H1 (cell line): ENCODE results near the gene CDC42EP3. TPM values are rescaled to one million over a fixed set of nuclear protein-coding genes. Genes with fewer than 3 reads are reported as not detected.

Experiments
- CTCF ChIA-PET: fragments of 300-600 bp; sonication (Branson Sonifier 250); formaldehyde crosslinking; loops from one replicate; lab custom pipeline; 2021; ENCODE audit not compliant: partially characterized antibody; lab: Charles Lee
- POLR2A ChIA-PET: fragments of 300-600 bp; sonication (Branson Sonifier 250); formaldehyde crosslinking; loops from one replicate; lab custom pipeline; 2021; ENCODE audit warnings: inconsistent platforms; ENCODE audit not compliant: partially characterized antibody; lab: Charles Lee
- DNase-seq, 2 experiments: peaks; one replicate each; pipeline versions ENCODE4 v3.0.0 to v3.0.0-alpha.2; 2010 to 2022; ENCODE audit warnings: low spot score in 2 of 2, low read depth in 1 of 2, mixed read lengths in 1 of 2
- FAIRE-seq: peaks from 2 replicates; lab custom pipeline; 2011; peaks lifted over from hg19 to GRCh38; lab: Jason Lieb, UNC
- H2AFZ ChIP-seq: 2 replicates; pipeline ENCODE4 v1.8.1; 2012; ENCODE audit warnings: low read length, inconsistent platforms
- H2AK5ac ChIP-seq: 2 replicates; pipeline ENCODE4 v1.6.1; 2013; ENCODE audit warnings: low read depth, low read length
- H2BK120ac ChIP-seq: replicated peaks from 2 replicates; pipeline ENCODE3; 2013; ENCODE audit warnings: low read depth, low read length, inconsistent platforms
- H2BK12ac ChIP-seq: 2 replicates; pipeline ENCODE4 v1.6.1; 2013; ENCODE audit warnings: low read depth, low read length
- H2BK15ac ChIP-seq: 2 replicates; pipeline ENCODE4 v1.6.1; 2013; ENCODE audit warnings: low read length
- H2BK20ac ChIP-seq: 2 replicates; pipeline ENCODE4 v1.6.1; 2013; ENCODE audit warnings: low read length
- H2BK5ac ChIP-seq: 2 replicates; pipeline ENCODE4 v1.6.1; 2013; ENCODE audit warnings: low read depth, low read length
- H3K14ac ChIP-seq: 2 replicates; pipeline ENCODE4 v1.6.1; 2013; ENCODE audit warnings: inconsistent platforms; ENCODE audit not compliant: insufficient read length
- H3K18ac ChIP-seq: 2 replicates; pipeline ENCODE4 v1.6.1; 2013; ENCODE audit warnings: low read length; ENCODE audit errors: extremely low read depth
- H3K23ac ChIP-seq: 2 replicates; pipeline ENCODE4 v1.6.1; 2013; ENCODE audit warnings: inconsistent platforms; ENCODE audit not compliant: insufficient read length
- H3K23me2 ChIP-seq: 2 replicates; pipeline ENCODE4 v1.6.1; 2013; ENCODE audit warnings: low read depth, low read length
- H3K27ac ChIP-seq: 2 replicates; pipeline ENCODE4 v1.6.1; 2011; ENCODE audit warnings: low read depth, low read length, inconsistent platforms
- H3K27me3 ChIP-seq, 4 experiments: replicated peaks in 1 of 4; 1 replicate in 1 of 4; 2 replicates in 3 of 4; pipeline versions ENCODE4 v1.6.1 to v1.8.1; 2011 to 2013; ENCODE audit warnings: low read length in 3 of 4, mild to moderate bottlenecking in 3 of 4, inconsistent platforms in 2 of 4, mixed read lengths in 2 of 4, moderate library complexity in 1 of 4; ENCODE audit not compliant: control insufficient read depth in 3 of 4, insufficient read depth in 3 of 4; ENCODE audit errors: extremely low read depth in 1 of 4
- H3K36me3 ChIP-seq, 4 experiments: 2 replicates each; pipeline versions ENCODE4 v1.6.1 to v1.8.1; 2011 to 2013; ENCODE audit warnings: mild to moderate bottlenecking in 4 of 4, low read length in 3 of 4, moderate library complexity in 2 of 4, control low read depth in 1 of 4, inconsistent platforms in 1 of 4; ENCODE audit not compliant: insufficient read depth in 4 of 4, control insufficient read depth in 2 of 4
- H3K4ac ChIP-seq: replicated peaks from 2 replicates; pipeline ENCODE3; 2013; ENCODE audit warnings: low read length, low read depth, mixed read lengths, inconsistent platforms; ENCODE audit not compliant: insufficient read length
- H3K4me1 ChIP-seq, 4 experiments: replicated peaks in 1 of 4; 1 replicate in 1 of 4; 2 replicates in 3 of 4; pipeline versions ENCODE4 v1.6.1 to v1.8.1; 2011 to 2013; ENCODE audit warnings: low read length in 3 of 4, inconsistent platforms in 2 of 4, mixed read lengths in 1 of 4; ENCODE audit not compliant: insufficient read depth in 4 of 4, control insufficient read depth in 3 of 4
- H3K4me2 ChIP-seq, 2 experiments: 2 replicates each; pipeline versions ENCODE4 v1.6.1 to v1.8.1; 2011 to 2013; ENCODE audit warnings: low read depth in 2 of 2, low read length in 2 of 2, control low read depth in 1 of 2, inconsistent platforms in 1 of 2, mild to moderate bottlenecking in 1 of 2; ENCODE audit not compliant: insufficient read depth in 1 of 2
- H3K4me3 ChIP-seq, 4 experiments: fragments of 200-600, 300-600 bp in 1 of 4; sonication (generic), shearing (Covaris generic), sonication (Bioruptor Twin) in 1 of 4; 2 replicates each; pipeline versions ENCODE4 v1.5.1 to v1.8.1; 2011 to 2016; ENCODE audit warnings: low read length in 4 of 4, low read depth in 3 of 4, control low read depth in 2 of 4, inconsistent platforms in 2 of 4, mild to moderate bottlenecking in 2 of 4, mixed read lengths in 1 of 4, moderate library complexity in 1 of 4; ENCODE audit not compliant: insufficient read depth in 2 of 4; ENCODE audit errors: extremely low read depth in 1 of 4
- H3K56ac ChIP-seq: replicated peaks from 2 replicates; pipeline ENCODE3; 2013; ENCODE audit warnings: low read depth, mild to moderate bottlenecking, mixed read lengths, low read length, inconsistent platforms; ENCODE audit not compliant: insufficient read length
- H3K79me1 ChIP-seq: 2 replicates; pipeline ENCODE4 v1.6.1; 2013; ENCODE audit warnings: low read depth, low read length, control low read depth
- H3K79me2 ChIP-seq, 2 experiments: 2 replicates each; pipeline versions ENCODE4 v1.6.1 to v1.8.1; 2012 to 2013; ENCODE audit warnings: low read length in 2 of 2, mild to moderate bottlenecking in 2 of 2, inconsistent platforms in 1 of 2; ENCODE audit not compliant: insufficient read depth in 2 of 2, control insufficient read depth in 1 of 2
- H3K9ac ChIP-seq, 4 experiments: replicated peaks in 1 of 4; 1 replicate in 1 of 4; 2 replicates in 3 of 4; pipeline versions ENCODE4 v1.6.1 to v1.8.1; 2011 to 2013; ENCODE audit warnings: low read depth in 3 of 4, low read length in 3 of 4, control low read depth in 2 of 4, mild to moderate bottlenecking in 2 of 4, moderate library complexity in 2 of 4, inconsistent platforms in 1 of 4; ENCODE audit errors: extremely low read depth in 1 of 4
- H3K9me3 ChIP-seq, 2 experiments: 2 replicates each; pipeline versions ENCODE4 v1.6.1 to v1.8.1; 2012 to 2013; ENCODE audit warnings: mild to moderate bottlenecking in 2 of 2, moderate library complexity in 2 of 2, control low read depth in 1 of 2, inconsistent platforms in 1 of 2, low read depth in 1 of 2, low read length in 1 of 2, mixed read lengths in 1 of 2; ENCODE audit not compliant: insufficient read depth in 2 of 2
- H4K20me1 ChIP-seq, 2 experiments: replicated peaks in 1 of 2; 2 replicates each; pipeline versions ENCODE3 to v1.8.1; 2011 to 2013; ENCODE audit warnings: inconsistent platforms in 2 of 2, low read length in 2 of 2, mild to moderate bottlenecking in 1 of 2; ENCODE audit not compliant: insufficient read depth in 2 of 2, control insufficient read depth in 1 of 2
- H4K5ac ChIP-seq: 2 replicates; pipeline ENCODE4 v1.6.1; 2013; ENCODE audit warnings: low read length, low read depth, mixed read lengths, inconsistent platforms; ENCODE audit not compliant: insufficient read length
- H4K8ac ChIP-seq: 2 replicates; pipeline ENCODE4 v1.8.0; 2013; ENCODE audit warnings: mild to moderate bottlenecking, moderate library complexity, low read length, inconsistent platforms; ENCODE audit not compliant: insufficient read depth; ENCODE audit errors: extremely low read depth
- H4K91ac ChIP-seq: replicated peaks from 2 replicates; pipeline ENCODE3; 2013; ENCODE audit warnings: low read length, mixed read lengths, inconsistent platforms; ENCODE audit not compliant: insufficient read length
- CBX5 ChIP-seq: fragments of 300-800, 300-1000 bp; sonication (generic); IDR thresholded peaks from 2 replicates; pipeline ENCODE4 v1.7.1; 2016; ENCODE audit warnings: antibody characterized with exemption, low read length, low read depth
- CEBPB ChIP-seq: IDR thresholded peaks from 2 replicates; pipeline ENCODE4 v1.6.1; 2012; ENCODE audit warnings: low read depth, low read length
- CHD1 ChIP-seq: IDR thresholded peaks from 2 replicates; pipeline ENCODE4 v1.6.1; 2012; ENCODE audit warnings: low read depth, low read length, improper control_type of control experiment
- CREB1 ChIP-seq: IDR thresholded peaks from 2 replicates; pipeline ENCODE4 v1.6.1; 2012; ENCODE audit warnings: inconsistent platforms
- FOSL1 ChIP-seq: IDR thresholded peaks from 2 replicates; pipeline ENCODE4 v1.6.1; 2011; ENCODE audit warnings: mild to moderate bottlenecking, low read depth, low read length, moderate library complexity; ENCODE audit not compliant: insufficient read depth
- JUN ChIP-seq: IDR thresholded peaks from 2 replicates; pipeline ENCODE4 v1.6.1; 2011; ENCODE audit warnings: low read depth, mild to moderate bottlenecking, improper control_type of control experiment, low read length
- KDM1A ChIP-seq: fragments of 200-600, 300-600 bp; sonication (generic); IDR thresholded peaks from 2 replicates; pipeline ENCODE4 v1.7.1; 2016; ENCODE audit warnings: mild to moderate bottlenecking, low read length, borderline replicate concordance
- PHF8 ChIP-seq: fragments of 200-600 bp; sonication (generic); conservative IDR thresholded peaks from 2 replicates; pipeline ENCODE4 v1.7.1; 2012; ENCODE audit warnings: low read depth, mild to moderate bottlenecking, inconsistent platforms, low read length, moderate library complexity
- RBBP5 ChIP-seq: IDR thresholded peaks from 2 replicates; pipeline ENCODE4 v1.7.1; 2012; ENCODE audit warnings: low read depth, mild to moderate bottlenecking, inconsistent platforms, low read length, moderate library complexity, borderline replicate concordance
- WGBS, 2 experiments: shearing (Covaris generic) in 1 of 2; methylation state at CpG; one replicate each; pipeline versions ENCODE4 v1.1.6 to v1.1.7; 2013 to 2015; ENCODE audit warnings: low lambda C conversion rate in 2 of 2, mixed read lengths in 2 of 2, inconsistent platforms in 1 of 2, low coverage in 1 of 2, missing lambda C conversion rate in 1 of 2; ENCODE audit not compliant: insufficient replicate concordance in 2 of 2, insufficient coverage in 1 of 2, insufficient read length in 1 of 2; ENCODE audit errors: extremely low coverage in 1 of 2, missing lambda C conversion rate in 1 of 2; 5-methylcytosine and 5-hydroxymethylcytosine counted together
- polyA plus RNA-seq, 7 experiments: library from polyadenylated mRNA; depleted of rRNA in 3 of 7; stranded (reverse) in 5 of 7; unstranded in 2 of 7; fragments of >200 nt in 5 of 7; fragments of 200-250 nt in 2 of 7; gene quantifications; 1 replicate in 5 of 7; 2 replicates in 1 of 7; 4 replicates in 1 of 7; pipeline versions ENCODE4 v1.2.1 to v1.2.3, GENCODE V29; 2011 to 2013; ENCODE audit warnings: missing spikeins in 2 of 7, mixed read lengths in 2 of 7
- total RNA-seq: library from RNA; stranded (reverse); fragmentation: NEBNext Ultra II Directional; extraction: Animal tissue kit (Norgen Biotek cat#: 25700); gene quantifications from 2 replicates; pipeline ENCODE4 v1.2.1, GENCODE V29; 2021
- TF ChIP-seq, protein P1 (sequence below): IDR thresholded peaks from 2 replicates; pipeline ENCODE4 v1.6.1; 2012; ENCODE audit warnings: inconsistent platforms

CDC42EP3 gene
- total and polyA plus RNA-seq, 2 of the 8 experiments (the other 6 are each of a cell fraction or from before 2014, with no cell fraction given), result 18.4 to 24.7 TPM

DNA sequence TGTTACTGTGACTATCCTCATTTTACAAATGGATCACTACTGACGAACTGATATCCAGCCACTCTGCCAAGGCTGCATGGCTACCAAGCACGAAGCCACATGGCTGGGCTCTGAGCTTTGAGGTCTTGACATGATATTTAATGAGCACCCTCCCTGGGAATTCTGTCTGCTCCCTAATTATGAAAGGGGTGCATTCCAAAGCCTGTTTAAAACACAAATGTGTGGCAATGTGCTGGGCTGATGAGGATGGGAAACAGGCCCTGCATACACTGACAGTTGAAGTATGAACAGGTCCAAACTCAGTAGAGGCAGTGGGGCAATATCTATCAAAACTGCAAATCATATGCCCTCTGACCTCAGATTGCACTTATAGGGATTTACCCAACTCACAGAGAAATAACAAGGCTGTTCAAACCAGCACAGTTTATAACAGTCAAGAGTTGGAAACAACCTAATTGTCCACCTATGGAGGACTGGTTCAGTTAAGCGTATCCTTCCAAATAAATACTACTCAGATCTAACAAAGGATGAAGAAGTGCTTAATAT lies 20.8 kb downstream of the CDC42EP3 start:
- Histone ChIP-seq H3K4me1 (peaks cover 7 to 27% (median 16%) of the 10 kb centered on the region in 4 experiments; a peak in 6 of 7 replicates), H2BK20ac (no peak overlapping the region), H4K8ac (no peak overlapping the region), H2BK15ac (0 out of 2 replicates have a peak overlapping the region, but pooled peaks have one; percentile 68), H2BK5ac (no peak overlapping the region; the same call in 1 of the 2 replicates), H3K4me2 (no peak overlapping the region), H4K91ac (no peak overlapping the region), H2AK5ac (peak overlapping the region; percentile 61; the same call in 1 of the 2 replicates), H3K9ac (no peak overlapping the region), H3K23ac (no peak overlapping the region), H4K20me1 (peaks cover 0 to 2% of the 10 kb centered on the region in 2 experiments), H2BK12ac (no peak overlapping the region), H3K23me2 (0 out of 2 replicates have a peak, but pooled peaks cover 4% of the 10 kb centered on the region), H2AFZ (no peak overlapping the region), H3K4ac (no peak overlapping the region), H3K14ac (no peak overlapping the region), H3K9me3 (peaks cover 5 to 7% of the 10 kb centered on the region in 2 experiments; a peak in 2 of 4 replicates), H4K5ac (no peak overlapping the region), H3K36me3 (peaks cover 1 to 20% (median 5%) of the 10 kb centered on the region in 4 experiments; a peak in 6 of 8 replicates), H3K18ac (no peak overlapping the region), H3K27me3 (no peaks in the 10 kb centered on the region; a peak in 1 of 7 replicates), H3K79me1 (peaks cover 20% of the 10 kb centered on the region), H3K27ac (no peak overlapping the region), H3K4me3 (no peak overlapping the region), H3K56ac (no peak overlapping the region), H3K79me2 (peaks cover 0 to 64% of the 10 kb centered on the region in 2 experiments; a peak in 2 of 4 replicates), H2BK120ac (no peak overlapping the region)
- POLR2A ChIA-PET, result interaction anchor here (1.1 kb wide), 1 partner anchor 20 kb away, joined by 3 read pairs; no protein-coding TSS in a partner anchor
- CTCF ChIA-PET, result interaction anchor here (1.1 kb wide), 1 partner anchor 12 kb away, joined by 3 read pairs; no protein-coding TSS in a partner anchor
- 88% methylated on average over 3 of the region's 3 CpGs; no CpG with 5 or more reads in 1 of the 2 experiments for WGBS, 2 experiments
- DNase-seq (no peak), FAIRE-seq (no peak)
- TF ChIP-seq CREB1 (no peak), CHD1 (no peak), FOSL1 (no peak), PHF8 (no peak), CEBPB (no peak), KDM1A (no peak), RBBP5 (no peak), CBX5 (no peak), JUN (no peak)
- TF ChIP-seq, protein P1, sequence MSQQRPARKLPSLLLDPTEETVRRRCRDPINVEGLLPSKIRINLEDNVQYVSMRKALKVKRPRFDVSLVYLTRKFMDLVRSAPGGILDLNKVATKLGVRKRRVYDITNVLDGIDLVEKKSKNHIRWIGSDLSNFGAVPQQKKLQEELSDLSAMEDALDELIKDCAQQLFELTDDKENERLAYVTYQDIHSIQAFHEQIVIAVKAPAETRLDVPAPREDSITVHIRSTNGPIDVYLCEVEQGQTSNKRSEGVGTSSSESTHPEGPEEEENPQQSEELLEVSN, result no peak
